ENCODE results near the gene KIR2DL3.
"Not testable (repeated sequence)": the region's sequence is repeated elsewhere in the genome, so short reads cannot be mapped to it uniquely, and the experiment has no call there.

DNA sequence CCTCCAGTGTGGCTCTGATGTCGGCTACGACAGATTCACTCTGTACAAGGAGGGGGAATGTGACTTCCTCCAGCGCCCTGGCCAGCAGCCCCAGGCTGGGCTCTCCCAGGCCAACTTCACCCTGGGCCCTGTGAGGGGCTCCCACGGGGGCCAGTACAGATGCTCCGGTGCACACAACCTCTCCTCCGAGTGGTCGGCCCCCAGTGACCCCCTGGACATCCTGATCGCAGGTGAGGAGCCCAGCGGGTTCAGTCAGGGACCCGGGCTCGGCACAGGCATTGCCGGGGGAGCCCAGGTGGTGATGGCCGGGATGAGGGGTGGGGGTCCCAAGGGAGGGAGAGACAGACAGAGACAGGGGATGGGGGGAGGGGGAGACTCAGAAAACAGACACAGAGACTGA is 40.6 kb upstream of the KIR2DL3 start:
- TF ChIP-seq, protein P1, sequence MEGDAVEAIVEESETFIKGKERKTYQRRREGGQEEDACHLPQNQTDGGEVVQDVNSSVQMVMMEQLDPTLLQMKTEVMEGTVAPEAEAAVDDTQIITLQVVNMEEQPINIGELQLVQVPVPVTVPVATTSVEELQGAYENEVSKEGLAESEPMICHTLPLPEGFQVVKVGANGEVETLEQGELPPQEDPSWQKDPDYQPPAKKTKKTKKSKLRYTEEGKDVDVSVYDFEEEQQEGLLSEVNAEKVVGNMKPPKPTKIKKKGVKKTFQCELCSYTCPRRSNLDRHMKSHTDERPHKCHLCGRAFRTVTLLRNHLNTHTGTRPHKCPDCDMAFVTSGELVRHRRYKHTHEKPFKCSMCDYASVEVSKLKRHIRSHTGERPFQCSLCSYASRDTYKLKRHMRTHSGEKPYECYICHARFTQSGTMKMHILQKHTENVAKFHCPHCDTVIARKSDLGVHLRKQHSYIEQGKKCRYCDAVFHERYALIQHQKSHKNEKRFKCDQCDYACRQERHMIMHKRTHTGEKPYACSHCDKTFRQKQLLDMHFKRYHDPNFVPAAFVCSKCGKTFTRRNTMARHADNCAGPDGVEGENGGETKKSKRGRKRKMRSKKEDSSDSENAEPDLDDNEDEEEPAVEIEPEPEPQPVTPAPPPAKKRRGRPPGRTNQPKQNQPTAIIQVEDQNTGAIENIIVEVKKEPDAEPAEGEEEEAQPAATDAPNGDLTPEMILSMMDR (IDR thresholded peaks at IDR 0.05), result not testable (repeated sequence)
- TF ChIP-seq POLR2A (IDR thresholded peaks at IDR 0.05), result not testable (repeated sequence)
